DMS153 treated with DMSO at 0.1 percent for 48 hours (cell line): ENCODE results near the gene B9D1.

Experiments
- DNase-seq: peaks from one replicate; lab custom pipeline; 2025; ENCODE audit not compliant: unreplicated experiment; lab: John Stamatoyannopoulos, UW

Gene B9D1

DNA sequence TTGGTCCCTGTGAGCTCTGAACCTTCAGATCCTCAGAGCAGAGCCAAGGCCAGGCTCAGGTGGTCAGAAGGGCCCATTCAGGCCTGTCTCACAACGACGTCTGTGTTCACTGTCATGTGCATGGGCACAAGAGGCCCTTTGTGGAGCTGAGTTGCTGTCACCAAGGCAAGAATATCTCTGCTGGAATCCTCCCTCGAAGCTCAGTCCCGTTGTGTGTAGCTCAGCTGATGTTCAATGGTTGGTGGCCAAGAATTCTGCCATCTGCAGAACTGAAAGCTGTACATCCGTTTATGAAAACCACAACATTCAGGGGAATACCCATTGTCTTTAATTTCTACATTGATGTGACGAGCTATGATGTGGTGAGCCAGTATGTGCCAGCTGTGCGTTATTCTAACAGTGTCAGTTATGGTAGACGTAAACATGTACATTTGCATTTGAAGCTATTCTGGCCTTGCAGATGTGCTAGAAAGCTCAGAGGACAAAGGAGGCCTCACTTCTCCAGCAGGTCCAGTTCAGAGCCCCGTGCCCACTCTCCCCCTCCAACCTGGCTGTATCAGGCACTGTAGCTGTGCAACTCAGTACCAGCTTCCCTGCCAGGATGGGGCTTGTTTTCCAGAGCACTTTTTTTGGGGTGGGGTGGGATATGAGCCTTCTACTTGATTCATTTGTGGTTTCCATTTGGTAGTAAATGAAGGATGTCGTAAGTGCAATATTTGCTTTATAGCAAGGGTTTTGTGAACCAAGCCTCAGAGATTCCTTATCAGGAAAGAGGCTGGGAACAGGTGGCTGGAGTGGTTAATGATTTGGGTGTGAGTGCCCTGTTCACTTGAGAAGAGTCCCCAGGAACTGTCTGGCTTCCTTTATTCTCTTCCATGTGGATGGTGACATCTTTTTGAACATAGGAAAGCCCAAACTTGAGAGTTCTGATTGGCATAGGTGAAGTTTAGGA is 56.1 kb downstream of the B9D1 start:
- DNase-seq: no peak

GRCh38 chr17:19305761-19306159 is 56.8 kb downstream of the B9D1 start:
- DNase-seq: no peak

GRCh38 chr17:19305256-19305655 is 57.3 kb downstream of the B9D1 start:
- DNase-seq: no peak

DNA sequence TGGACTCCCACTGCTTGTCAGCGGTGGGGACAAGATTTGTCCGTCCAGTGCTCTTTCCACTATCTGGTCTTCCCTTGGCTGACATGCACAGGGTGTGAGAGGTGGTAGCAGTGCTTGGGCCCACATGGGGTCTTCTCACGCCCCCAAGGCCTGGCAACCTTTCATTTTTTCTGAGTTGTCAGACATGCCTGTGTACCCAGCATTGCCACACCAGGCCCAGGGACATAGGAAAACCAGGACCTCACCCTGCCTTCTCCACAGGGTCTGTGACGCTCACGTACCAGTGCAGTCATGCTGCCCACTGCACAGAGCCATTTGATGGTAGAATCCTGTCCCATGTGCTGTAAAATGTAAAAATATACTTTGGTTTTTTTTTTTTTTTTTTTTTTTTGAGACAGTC is 57.8 kb downstream of the B9D1 start:
- DNase-seq: no peak

- no peak for DNase-seq
Measured at GRCh38 chr17:19304209-19304608, 58.3 kb downstream of the B9D1 start.

DNA sequence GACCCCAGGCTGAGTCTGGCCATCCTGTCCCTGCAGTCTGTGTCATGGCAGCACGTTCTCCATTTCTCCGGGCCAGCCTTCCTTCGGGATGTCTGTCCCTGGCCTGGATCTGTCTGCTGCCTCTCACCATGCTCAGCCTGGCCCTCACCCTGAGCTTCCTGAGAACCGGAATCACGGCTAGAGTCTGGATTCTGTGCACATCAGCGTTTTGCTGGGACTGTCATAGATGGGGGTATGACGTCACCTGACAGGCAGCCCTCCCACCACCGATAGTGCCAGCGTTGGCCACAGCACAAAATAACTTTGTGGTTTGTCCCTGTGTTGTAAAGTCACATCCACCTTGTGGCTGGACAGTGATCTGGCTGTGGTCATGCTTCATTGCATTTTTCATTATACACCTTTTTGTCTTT is 59.2 kb downstream of the B9D1 start:
- DNase-seq: no peak

DNA sequence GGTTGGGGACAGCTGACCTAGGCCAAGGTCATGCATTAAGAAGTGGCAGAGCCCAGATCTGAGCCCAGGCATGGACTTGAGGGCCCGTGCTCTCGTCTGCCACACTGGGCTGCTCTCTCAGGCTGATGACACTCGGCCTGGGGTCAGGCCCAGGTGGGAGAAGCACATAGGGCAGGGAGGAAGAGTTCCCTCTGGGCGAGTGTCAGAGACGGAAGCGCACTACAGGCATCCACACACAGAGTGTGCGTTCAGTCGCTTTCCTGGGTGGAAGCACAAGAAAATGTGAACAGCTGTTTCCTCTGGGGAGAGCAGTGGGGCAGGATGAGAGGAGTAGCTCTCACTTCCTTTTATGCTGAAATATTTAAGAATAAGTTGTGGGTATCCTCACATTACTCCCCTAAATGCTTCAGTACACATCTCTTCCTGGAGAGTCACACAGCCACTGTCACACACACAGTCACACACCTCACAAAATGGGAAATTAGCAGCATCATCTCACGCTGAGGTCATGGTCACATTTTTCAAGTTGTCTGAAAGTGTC is 59.7 kb downstream of the B9D1 start:
- no peak for DNase-seq

GRCh38 chr17:19301973-19302372 is 60.5 kb downstream of the B9D1 start:
- no peak for DNase-seq

DNA sequence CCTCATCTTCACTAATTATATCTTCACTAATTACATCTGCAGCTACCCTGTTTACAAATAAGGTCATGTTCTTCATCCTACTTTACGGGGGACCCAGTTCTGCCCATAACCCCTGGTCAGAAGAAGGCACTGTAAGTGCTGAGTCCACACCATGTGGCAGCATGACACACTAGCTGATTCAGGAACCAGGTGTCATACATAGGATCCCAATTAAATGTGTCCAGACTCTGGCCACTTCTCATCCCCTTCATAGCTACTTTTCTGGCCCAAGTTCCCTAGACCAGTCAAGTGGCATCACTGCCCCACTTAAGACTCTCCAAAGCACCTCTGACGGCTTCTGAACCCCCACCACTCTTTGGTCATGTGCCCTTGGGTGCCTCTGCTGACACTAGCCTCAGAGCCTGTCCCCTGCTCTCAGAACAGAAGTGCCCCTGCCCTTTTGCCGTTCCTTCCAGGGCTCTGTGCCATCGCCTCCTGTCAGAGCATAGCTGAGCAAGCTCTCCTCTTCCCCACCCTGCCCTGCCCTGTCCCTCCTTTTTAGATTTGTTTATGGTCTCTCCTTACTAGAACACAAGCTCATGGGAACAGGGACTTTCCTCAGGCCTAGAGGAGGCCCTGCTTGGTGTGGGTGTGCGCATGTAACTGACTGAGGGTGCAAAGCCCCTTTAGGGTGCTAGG is 61.1 kb downstream of the B9D1 start:
- DNase-seq: no peak

GRCh38 chr17:19299866-19300265 is 62.7 kb downstream of the B9D1 start:
- DNase-seq: no peak

GRCh38 chr17:19299214-19299747 is 63.2 kb downstream of the B9D1 start:
- DNase-seq: no peak

DNA sequence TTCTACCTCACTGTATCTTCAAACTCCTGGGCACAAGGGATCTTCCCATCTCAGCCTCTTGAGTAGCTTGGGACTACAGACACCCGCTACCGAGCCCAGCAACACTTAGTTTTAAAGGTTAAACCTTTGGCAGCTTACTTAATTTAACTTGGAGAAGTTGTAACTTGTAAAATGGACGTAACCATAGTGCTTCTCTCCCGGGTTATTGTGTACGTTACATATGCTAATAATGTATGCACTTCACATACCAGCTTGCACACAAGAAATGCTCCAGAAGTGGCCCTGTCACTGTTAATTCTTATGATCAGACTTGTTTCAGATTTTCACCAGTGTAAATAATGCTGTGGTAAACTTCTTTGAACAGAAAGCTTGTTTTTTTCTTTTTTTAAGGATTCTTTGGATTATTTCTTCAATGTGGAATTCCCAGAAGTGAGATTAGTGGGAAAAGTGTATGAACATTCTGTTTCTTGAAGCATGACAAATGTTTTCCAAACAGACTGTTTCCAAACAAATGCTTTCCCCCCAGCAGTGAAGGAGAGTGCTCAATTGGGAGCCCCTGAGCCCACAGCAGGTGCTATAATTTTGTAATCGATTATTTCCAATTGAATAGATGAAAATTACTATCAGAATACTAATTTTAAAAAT is 63.8 kb downstream of the B9D1 start:
- DNase-seq: no peak

GRCh38 chr17:19296786-19297778 is 65.4 kb downstream of the B9D1 start:
- no peak for DNase-seq

DNA sequence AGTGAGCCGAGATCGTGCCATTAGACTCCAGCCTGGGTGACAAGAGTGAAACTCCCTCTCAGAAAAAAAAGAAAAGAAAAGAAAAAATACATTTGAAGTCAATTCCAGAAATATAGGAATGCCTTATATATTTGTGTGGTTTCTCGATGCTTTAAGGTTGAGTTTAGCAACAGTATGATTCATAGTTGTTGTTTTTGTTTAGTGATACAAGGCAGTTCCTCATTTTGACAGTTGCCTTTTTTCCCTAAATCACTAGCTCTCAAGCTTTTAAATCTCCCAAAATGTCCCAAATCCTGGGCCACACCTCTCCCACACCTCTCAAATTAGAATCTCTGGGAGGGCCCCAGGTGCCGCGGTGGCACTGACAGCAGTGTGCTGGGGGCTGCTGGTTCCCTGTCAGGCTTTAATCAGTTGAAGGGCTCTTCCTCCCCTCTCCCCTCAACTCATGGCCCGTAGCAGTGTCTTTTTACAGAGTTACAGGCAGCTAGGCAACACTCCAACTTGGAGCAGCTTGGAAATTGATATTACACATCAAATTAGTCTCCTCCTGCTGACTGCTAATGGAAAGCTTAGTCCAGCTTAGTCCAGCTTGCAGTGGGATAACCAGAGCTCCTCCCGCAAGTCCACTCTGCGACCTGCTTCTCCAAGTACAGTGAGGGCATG is 66.9 kb downstream of the B9D1 start:
- DNase-seq: no peak

DNA sequence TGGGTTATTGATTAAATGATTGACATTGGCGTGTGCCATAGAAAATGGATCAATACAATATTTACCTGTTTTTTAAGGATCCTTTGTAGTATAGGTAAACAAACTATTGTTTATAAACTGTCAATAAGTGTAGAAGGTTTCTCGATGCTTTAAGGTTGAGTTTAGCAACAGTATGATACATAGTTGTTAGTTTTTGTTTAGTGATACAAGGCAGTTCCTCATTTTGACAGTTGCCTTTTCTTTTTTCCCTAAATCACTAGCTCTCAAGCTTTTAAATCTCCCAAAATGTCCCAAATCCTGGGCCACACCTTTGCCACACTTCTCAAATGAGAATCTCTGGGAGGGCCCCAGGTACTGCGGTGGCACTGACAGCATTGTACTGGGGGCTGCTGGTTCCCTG is 68.1 kb downstream of the B9D1 start:
- DNase-seq: no peak
